ENCODE measurements around the gene HES3. TPM values are rescaled to one million over a fixed set of nuclear protein-coding genes. Genes with fewer than 3 reads are reported as not detected.

Gene HES3
- total RNA-seq, 2 experiments from 2014 or later = not detected

- Mint-ChIP-seq H3K36me3 (ENCODE audit: low read depth) (no peaks in the 10 kb centered on the region), H3K4me1 (peaks cover 11% of the 10 kb centered on the region), H3K27ac (no peak overlapping the region), H3K4me3 (no peak overlapping the region), H3K27me3 (peaks cover 45% of the 10 kb centered on the region), H3K9me3 (no peaks in the 10 kb centered on the region)
- CTCF ChIA-PET = interaction anchor here (1.4 kb wide), 1 partner anchor 97 kb away, joined by 7 read pairs; no protein-coding TSS in a partner anchor
- POLR2A ChIA-PET = no interaction called here
- no peak for DNase-seq
Measured at GRCh38 chr1:6251233-6251632, 7.3 kb downstream of the HES3 start.

- no peak for DNase-seq
- Mint-ChIP-seq H3K9me3 (no peaks in the 10 kb centered on the region), H3K4me3 (no peak overlapping the region), H3K27me3 (peaks cover 39% of the 10 kb centered on the region), H3K27ac (no peak overlapping the region), H3K36me3 (ENCODE audit: low read depth) (no peaks in the 10 kb centered on the region), H3K4me1 (peaks cover 5% of the 10 kb centered on the region)
- POLR2A ChIA-PET = no interaction called here
- CTCF ChIA-PET = interaction anchor here (1.4 kb wide), 1 partner anchor 152 kb away, joined by 5 read pairs; no protein-coding TSS in a partner anchor
Measured at GRCh38 chr1:6251681-6252373, 7.8 kb downstream of the HES3 start.

- Mint-ChIP-seq H3K27ac (no peak overlapping the region), H3K27me3 (peaks cover 33% of the 10 kb centered on the region), H3K4me3 (no peak overlapping the region), H3K36me3 (ENCODE audit: low read depth) (no peaks in the 10 kb centered on the region), H3K4me1 (peaks cover 2% of the 10 kb centered on the region), H3K9me3 (no peaks in the 10 kb centered on the region)
- DNase-seq = no peak
- ChIA-PET CTCF (interaction anchor here (1.4 kb wide), 1 partner anchor 152 kb away, joined by 5 read pairs; no protein-coding TSS in a partner anchor), POLR2A (no interaction called here)
Measured at GRCh38 chr1:6252374-6252710, 8.4 kb downstream of the HES3 start.

DNA sequence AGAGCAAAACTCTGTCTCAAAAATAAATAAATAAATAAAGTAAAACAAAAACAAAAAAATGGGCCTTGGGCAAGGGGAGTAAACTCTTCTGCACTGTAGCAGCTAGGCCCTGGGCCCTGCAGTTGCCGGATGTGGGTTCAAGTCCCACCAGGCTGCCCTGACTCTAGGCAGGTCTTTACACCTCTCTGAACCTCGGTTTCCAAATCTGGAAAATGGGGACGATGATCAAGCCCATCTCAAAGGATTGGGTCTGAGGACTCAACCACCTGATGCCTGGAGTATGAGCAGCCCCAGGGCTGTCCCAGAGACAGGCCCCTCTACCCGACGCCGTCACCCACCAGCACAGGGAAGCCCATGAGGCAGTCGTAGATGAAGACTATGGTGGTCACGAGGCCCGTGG, 9.4 kb downstream of the HES3 start:
- no peak overlapping the region for H3K27ac Mint-ChIP-seq
- H3K9me3 Mint-ChIP-seq = no peaks in the 10 kb centered on the region
- no peak overlapping the region for H3K4me3 Mint-ChIP-seq
- CTCF ChIA-PET = interaction anchor here (1.4 kb wide), 1 partner anchor 151 kb away, joined by 5 read pairs; no protein-coding TSS in a partner anchor
- H3K36me3 Mint-ChIP-seq (ENCODE audit: low read depth) = no peaks in the 10 kb centered on the region
- peaks cover 2% of the 10 kb centered on the region for H3K4me1 Mint-ChIP-seq
- H3K27me3 Mint-ChIP-seq = peaks cover 28% of the 10 kb centered on the region
- DNase-seq = no peak
- POLR2A ChIA-PET = no interaction called here

GRCh38 chr1:6254691-6255090, 10.7 kb downstream of the HES3 start:
- Mint-ChIP-seq H3K4me1 (peaks cover 10% of the 10 kb centered on the region), H3K27me3 (peaks cover 30% of the 10 kb centered on the region), H3K9me3 (no peaks in the 10 kb centered on the region), H3K27ac (no peak overlapping the region), H3K36me3 (ENCODE audit: low read depth) (no peaks in the 10 kb centered on the region), H3K4me3 (no peak overlapping the region)
- CTCF ChIA-PET = no interaction called here
- no peak for DNase-seq
- POLR2A ChIA-PET = no interaction called here

DNA sequence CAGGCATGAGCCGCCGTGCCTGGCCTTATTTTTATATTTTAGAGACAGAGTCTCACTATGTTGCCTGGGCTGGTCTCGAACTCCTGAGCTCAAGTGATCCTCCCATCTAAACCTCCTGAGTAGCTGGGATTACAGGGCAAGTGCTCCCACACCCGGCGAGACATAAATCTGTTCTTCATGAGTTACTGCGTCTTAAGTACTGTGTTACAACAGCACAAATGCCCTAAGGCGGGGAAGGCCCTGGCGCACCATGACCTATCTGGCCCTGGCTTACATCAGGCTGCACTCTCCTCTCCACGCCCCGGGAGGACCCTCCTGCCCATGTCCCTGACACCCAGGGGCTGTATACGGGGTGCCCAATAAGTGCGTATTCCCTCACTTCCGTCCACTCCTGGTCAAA, 12.7 kb downstream of the HES3 start:
- Mint-ChIP-seq H3K4me1 (peaks cover 9% of the 10 kb centered on the region), H3K27me3 (peaks cover 18% of the 10 kb centered on the region), H3K27ac (no peak overlapping the region), H3K9me3 (no peaks in the 10 kb centered on the region), H3K4me3 (no peak overlapping the region), H3K36me3 (ENCODE audit: low read depth) (no peaks in the 10 kb centered on the region)
- ChIA-PET CTCF (no interaction called here), POLR2A (no interaction called here)
- DNase-seq = no peak

- POLR2A ChIA-PET = no interaction called here
- Mint-ChIP-seq H3K4me3 (no peak overlapping the region), H3K27me3 (peaks cover 18% of the 10 kb centered on the region), H3K4me1 (peaks cover 13% of the 10 kb centered on the region), H3K27ac (no peak overlapping the region), H3K36me3 (ENCODE audit: low read depth) (no peaks in the 10 kb centered on the region), H3K9me3 (no peaks in the 10 kb centered on the region)
- no peak for DNase-seq
- CTCF ChIA-PET = interaction anchor here (0.8 to 1.0 kb wide), 2 partner anchors 9 to 78 kb away, joined by 3 to 4 read pairs; no protein-coding TSS in a partner anchor
Measured at GRCh38 chr1:6257541-6258069, 13.6 kb downstream of the HES3 start.

GRCh38 chr1:6258675-6259074, 14.7 kb downstream of the HES3 start:
- no peak overlapping the region for H3K27ac Mint-ChIP-seq
- DNase-seq = no peak
- peaks cover 13% of the 10 kb centered on the region for H3K4me1 Mint-ChIP-seq
- peaks cover 18% of the 10 kb centered on the region for H3K27me3 Mint-ChIP-seq
- H3K9me3 Mint-ChIP-seq = no peaks in the 10 kb centered on the region
- ChIA-PET POLR2A (no interaction called here), CTCF (interaction anchor here (1.0 to 2.0 kb wide), 4 partner anchors 12 to 179 kb away, joined by 3 to 10 read pairs (median 4); no protein-coding TSS in a partner anchor)
- no peaks in the 10 kb centered on the region for H3K36me3 Mint-ChIP-seq (ENCODE audit: low read depth)
- H3K4me3 Mint-ChIP-seq = no peak overlapping the region

GRCh38 chr1:6259491-6260362, 15.7 kb downstream of the HES3 start:
- POLR2A ChIA-PET = no interaction called here
- Mint-ChIP-seq H3K27me3 (peaks cover 18% of the 10 kb centered on the region), H3K36me3 (ENCODE audit: low read depth) (no peaks in the 10 kb centered on the region), H3K4me1 (peaks cover 13% of the 10 kb centered on the region), H3K27ac (no peak overlapping the region), H3K9me3 (no peaks in the 10 kb centered on the region), H3K4me3 (peak overlapping the region; percentile 45)
- DNase-seq = peak; percentile 85
- CTCF ChIA-PET = interaction anchor here (0.6 to 2.0 kb wide), 4 partner anchors 13 to 178 kb away, joined by 3 to 10 read pairs (median 4); no protein-coding TSS in a partner anchor

DNA sequence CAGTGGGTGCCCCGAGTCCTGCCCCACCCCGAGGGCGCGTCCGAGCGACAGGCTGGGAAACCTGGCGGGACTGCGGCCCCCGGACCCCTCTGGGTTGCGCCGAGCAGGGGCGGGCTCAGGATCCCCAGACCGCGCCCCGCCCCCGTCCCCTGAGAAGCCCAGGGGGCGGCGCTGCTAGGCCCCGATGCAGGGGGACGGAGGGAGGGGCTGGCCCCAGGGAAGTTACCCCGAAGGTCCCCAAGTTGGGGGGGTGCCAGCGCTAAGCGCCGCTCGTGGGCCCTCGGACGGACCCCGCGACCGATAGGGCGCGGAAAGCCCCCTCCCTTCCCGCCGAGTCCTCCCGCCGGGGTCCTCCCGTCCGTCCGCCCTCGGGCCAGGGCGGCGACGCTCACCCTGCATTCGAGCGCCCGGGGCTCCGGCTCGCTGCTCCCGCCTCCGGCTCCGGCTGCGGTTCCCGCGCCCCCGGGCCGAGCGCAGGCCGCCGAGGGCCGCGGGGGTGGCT, 16.5 kb downstream of the HES3 start:
- CTCF ChIA-PET = interaction anchor here (0.9 to 2.0 kb wide), 2 partner anchors 13 to 14 kb away, joined by 3 to 10 read pairs; no protein-coding TSS in a partner anchor
- H3K27me3 Mint-ChIP-seq = peaks cover 18% of the 10 kb centered on the region
- no peaks in the 10 kb centered on the region for H3K36me3 Mint-ChIP-seq (ENCODE audit: low read depth)
- H3K9me3 Mint-ChIP-seq = no peaks in the 10 kb centered on the region
- H3K27ac Mint-ChIP-seq = no peak overlapping the region
- H3K4me3 Mint-ChIP-seq = no peak overlapping the region
- peak; percentile 21 for DNase-seq
- POLR2A ChIA-PET = no interaction called here
- H3K4me1 Mint-ChIP-seq = peaks cover 13% of the 10 kb centered on the region

- Mint-ChIP-seq H3K4me1 (peaks cover 13% of the 10 kb centered on the region), H3K4me3 (peak within 1 kb of the TSS; percentile 67), H3K27ac (no peak within 1 kb of the TSS), H3K9me3 (no peaks in the 10 kb centered on the region), H3K27me3 (peaks cover 18% of the 10 kb centered on the region), H3K36me3 (ENCODE audit: low read depth) (no peaks in the 10 kb centered on the region)
- CTCF ChIA-PET = interaction anchor here (0.9 kb wide), 1 partner anchor 14 kb away, joined by 3 read pairs; no protein-coding TSS in a partner anchor
- POLR2A ChIA-PET = no interaction called here
- DNase-seq = peak; percentile 41
Measured at GRCh38 chr1:6260961-6261614, 17.1 kb downstream of the HES3 start, which contains the start of gene GPR153. Gene GPR153 (minus strand): TSS chr1:6261098. CDS start chr1:6254905, 6,193 bp downstream.

GRCh38 chr1:6261615-6261995, 17.6 kb downstream of the HES3 start:
- Mint-ChIP-seq H3K27ac (no peak overlapping the region), H3K36me3 (ENCODE audit: low read depth) (no peaks in the 10 kb centered on the region), H3K27me3 (peaks cover 18% of the 10 kb centered on the region), H3K9me3 (no peaks in the 10 kb centered on the region), H3K4me1 (peaks cover 13% of the 10 kb centered on the region), H3K4me3 (peak overlapping the region; percentile 67)
- POLR2A ChIA-PET = no interaction called here
- DNase-seq = no peak
- CTCF ChIA-PET = interaction anchor here (0.9 kb wide), 1 partner anchor 14 kb away, joined by 3 read pairs; no protein-coding TSS in a partner anchor
